A673 (cell line): ENCODE measurements around the gene GPR153.

Source experiments
- EZH2 ChIP-seq: fragments of 200-600 bp; sonication (generic); IDR thresholded peaks from 2 replicates; pipeline ENCODE4 v1.6.1; 2017; ENCODE audit warnings: borderline replicate concordance, low read depth, mild to moderate bottlenecking, mixed read lengths, antibody characterized with exemption, low read length; ENCODE audit not compliant: poor library complexity, severe bottlenecking
- TF ChIP-seq, protein P1 (sequence below): fragments of 300-800, 200-600 bp; sonication (generic); conservative IDR thresholded peaks from 2 replicates; pipeline ENCODE4 v1.5.1; 2017; ENCODE audit warnings: low read depth, mild to moderate bottlenecking, antibody characterized with exemption, low read length, moderate library complexity, mixed read lengths

DNA sequence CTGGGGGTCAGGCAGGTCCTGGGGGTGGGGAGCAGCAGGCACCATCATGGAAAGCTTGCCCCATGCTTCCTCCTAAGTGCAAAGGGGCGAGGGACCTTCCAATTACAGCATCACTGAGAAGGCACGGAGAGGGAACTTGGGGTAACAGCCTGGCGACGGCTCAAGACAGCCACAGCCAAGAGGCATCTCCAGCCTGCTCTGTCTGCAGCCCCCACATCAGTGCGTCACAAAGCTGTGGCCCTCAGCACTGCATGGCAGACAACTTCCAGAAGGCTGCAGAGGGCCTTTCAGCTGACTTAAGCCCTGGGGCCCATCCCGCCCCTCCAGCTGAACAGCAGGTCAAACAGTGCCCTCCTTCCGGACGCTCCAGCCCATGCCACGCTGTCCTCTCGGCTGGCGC is 13.2 kb upstream of the GPR153 start:
- TF ChIP-seq, protein P1, sequence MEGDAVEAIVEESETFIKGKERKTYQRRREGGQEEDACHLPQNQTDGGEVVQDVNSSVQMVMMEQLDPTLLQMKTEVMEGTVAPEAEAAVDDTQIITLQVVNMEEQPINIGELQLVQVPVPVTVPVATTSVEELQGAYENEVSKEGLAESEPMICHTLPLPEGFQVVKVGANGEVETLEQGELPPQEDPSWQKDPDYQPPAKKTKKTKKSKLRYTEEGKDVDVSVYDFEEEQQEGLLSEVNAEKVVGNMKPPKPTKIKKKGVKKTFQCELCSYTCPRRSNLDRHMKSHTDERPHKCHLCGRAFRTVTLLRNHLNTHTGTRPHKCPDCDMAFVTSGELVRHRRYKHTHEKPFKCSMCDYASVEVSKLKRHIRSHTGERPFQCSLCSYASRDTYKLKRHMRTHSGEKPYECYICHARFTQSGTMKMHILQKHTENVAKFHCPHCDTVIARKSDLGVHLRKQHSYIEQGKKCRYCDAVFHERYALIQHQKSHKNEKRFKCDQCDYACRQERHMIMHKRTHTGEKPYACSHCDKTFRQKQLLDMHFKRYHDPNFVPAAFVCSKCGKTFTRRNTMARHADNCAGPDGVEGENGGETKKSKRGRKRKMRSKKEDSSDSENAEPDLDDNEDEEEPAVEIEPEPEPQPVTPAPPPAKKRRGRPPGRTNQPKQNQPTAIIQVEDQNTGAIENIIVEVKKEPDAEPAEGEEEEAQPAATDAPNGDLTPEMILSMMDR, result no peak
- no peak for TF ChIP-seq EZH2
